Stimulated activated CD8-positive, alpha-beta memory T cell treated with anti-CD3 and anti-CD28 coated beads, Interleukin-12 subunit alpha, Interleukin-12 subunit beta, amount 100 ng/mL, for 24 hours (primary cell): ENCODE data around the gene ZNF618.
"Not testable (repeated sequence)": the region's sequence is repeated elsewhere in the genome, so short reads cannot be mapped to it uniquely, and the experiment has no call there.

ENCODE experiments used
- DNase-seq: peaks from one replicate; pipeline ENCODE4 v3.0.0-alpha.2; 2020; ENCODE audit errors: extremely low read depth

ZNF618 gene

DNA sequence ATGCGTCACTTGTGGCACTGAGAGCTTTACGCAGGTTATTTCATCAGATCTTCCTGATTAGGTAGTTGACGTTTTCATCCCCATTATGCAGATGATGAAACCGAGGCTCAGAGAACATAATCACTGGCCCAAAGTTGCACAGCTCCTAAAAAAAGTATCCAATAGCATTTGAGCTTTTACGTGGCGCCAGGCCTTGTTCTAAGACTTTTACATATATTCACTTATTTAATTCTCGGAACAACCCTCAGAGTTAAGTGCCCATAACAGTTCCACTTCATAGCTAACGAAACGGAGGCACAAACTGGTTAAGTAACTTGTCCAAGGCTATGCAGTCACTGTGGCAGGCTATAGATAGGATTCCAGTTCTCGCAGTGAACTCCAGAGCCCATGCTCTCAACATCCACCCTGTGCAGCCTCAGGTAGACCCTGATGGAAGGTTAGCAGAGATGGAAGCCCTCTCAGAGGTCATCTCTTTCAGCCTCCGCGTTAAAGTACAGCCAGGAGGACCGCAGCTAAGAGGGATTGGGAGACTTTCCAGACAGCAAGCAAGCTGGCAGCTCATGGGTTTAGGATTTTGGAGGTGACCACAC is 162.7 kb downstream of the ZNF618 start:
- no peak for DNase-seq

DNA sequence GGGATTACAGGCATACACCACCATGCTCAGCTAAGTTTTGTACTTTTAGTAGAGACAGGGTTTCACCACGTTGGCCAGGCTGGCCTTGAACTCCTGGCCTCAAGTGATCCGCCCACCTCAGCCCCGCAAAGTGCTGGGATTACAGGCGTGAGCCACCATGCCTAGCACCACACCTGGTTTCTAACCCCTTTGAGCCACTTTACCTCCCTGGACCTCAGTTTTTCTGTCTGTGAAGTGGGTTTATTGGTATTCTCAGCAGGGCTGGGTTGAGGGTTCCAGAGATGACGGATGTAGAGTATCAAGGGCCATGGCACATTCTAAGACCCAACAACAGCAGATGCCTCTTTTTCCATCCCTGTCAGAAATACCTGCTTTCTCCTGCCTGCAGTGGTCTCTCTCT is 163.4 kb downstream of the ZNF618 start:
- DNase-seq, result no peak

DNA sequence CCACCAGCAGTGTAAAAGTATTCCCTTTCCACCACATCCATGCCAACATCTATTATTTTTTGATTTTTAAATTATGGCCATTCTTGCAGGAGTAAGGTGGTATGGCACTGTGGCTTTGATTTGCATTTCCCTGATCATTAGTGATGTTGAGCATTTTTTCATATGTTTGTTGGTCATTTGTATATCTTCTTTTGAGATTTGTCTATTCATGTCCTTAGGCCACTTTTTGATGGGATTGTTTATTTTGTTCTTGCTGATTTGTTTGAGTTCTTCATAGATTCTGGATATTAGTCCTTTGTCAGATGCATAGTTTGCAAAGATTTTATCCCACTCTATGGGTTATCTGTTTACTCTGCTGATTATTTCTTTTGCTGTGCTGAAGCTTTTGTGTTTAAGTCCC is 167.6 kb downstream of the ZNF618 start:
- DNase-seq, result not testable (repeated sequence)

DNA sequence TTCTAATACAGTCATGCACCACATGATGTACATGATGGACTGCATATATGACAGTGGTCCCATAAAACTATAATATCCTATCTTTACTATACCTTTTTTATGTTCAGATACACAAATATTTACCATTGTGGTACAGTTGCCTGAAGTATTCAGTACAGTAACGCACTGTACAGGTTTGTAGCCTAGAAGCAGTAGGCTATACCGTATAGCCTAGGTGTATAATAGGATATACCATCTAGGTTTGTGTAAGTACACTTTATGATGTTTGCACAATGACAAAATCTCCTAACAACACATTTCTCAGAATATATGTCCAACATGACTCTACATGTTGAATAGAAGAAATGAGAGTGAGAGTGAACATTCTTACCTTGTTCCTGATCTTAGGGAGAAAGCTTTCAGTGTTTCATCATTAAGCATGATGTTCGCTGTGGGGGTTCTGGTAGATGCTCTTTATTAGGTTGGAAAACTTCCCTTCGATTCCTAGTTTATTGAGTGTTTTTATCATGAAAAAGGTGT is 170.2 kb downstream of the ZNF618 start:
- no peak for DNase-seq

DNA sequence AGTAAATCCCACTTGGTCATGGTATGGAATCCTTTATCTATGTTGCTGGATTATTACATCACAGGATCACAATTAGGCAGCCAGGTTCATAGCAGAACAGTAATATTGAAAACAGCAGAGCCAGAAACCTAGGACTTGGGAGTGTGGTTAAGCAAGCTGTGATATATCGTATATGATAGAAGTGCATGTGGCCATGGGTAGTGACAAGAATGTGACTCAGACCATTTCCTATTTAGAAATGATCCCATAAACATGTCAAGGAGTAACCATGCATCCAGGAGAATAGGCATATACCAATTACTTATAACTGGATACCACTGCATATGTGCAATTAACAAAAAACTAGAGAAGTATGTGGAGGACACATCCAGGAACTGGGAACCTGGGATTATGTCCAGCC is 170.8 kb downstream of the ZNF618 start:
- DNase-seq, result no peak

DNA sequence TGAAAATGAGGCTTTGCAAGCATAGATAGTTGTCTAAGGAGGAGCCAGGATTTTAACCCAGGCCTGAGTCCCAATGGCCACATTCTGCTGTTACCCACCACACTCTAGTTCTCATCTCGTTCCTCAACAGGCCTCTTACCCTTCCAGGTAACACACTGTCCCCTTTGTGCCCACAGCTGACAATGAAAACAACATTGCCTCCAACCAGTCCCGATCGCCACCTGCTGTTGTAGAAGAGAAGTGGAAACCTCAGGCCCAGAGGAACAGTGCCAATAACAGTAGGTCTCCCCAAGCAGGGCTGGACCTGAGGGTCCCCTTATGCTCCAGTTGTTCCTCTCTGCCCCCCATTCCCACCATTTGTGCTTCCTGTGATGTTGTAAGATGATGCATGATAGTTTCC is 171.6 kb downstream of the ZNF618 start:
- DNase-seq, result no peak

DNA sequence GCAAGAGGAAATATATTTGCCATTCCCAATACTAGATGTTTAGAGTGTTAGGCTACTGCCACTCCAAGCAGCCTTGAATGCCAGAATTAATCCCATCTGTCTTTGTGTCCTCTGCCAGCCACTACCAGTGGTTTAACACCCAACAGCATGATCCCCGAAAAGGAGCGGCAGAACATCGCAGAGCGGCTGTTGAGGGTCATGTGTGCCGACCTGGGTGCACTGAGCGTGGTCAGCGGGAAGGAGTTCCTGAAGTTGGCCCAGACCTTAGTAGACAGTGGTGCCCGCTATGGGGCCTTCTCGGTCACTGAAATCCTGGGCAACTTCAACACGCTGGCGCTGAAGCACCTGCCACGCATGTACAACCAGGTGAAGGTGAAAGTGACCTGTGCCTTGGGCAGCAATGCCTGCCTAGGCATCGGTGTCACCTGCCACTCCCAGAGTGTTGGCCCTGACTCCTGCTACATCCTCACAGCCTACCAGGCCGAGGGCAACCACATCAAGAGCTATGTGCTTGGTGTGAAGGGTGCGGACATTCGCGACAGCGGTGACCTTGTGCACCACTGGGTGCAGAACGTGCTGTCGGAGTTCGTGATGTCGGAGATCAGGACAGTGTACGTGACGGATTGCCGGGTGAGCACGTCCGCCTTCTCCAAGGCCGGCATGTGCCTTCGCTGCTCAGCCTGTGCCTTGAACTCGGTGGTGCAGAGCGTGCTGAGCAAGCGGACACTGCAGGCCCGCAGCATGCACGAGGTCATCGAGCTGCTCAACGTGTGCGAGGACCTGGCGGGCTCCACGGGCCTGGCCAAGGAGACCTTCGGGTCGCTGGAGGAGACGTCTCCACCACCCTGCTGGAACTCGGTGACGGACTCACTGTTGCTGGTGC is 172.7 kb downstream of the ZNF618 start:
- DNase-seq, result no peak

DNA sequence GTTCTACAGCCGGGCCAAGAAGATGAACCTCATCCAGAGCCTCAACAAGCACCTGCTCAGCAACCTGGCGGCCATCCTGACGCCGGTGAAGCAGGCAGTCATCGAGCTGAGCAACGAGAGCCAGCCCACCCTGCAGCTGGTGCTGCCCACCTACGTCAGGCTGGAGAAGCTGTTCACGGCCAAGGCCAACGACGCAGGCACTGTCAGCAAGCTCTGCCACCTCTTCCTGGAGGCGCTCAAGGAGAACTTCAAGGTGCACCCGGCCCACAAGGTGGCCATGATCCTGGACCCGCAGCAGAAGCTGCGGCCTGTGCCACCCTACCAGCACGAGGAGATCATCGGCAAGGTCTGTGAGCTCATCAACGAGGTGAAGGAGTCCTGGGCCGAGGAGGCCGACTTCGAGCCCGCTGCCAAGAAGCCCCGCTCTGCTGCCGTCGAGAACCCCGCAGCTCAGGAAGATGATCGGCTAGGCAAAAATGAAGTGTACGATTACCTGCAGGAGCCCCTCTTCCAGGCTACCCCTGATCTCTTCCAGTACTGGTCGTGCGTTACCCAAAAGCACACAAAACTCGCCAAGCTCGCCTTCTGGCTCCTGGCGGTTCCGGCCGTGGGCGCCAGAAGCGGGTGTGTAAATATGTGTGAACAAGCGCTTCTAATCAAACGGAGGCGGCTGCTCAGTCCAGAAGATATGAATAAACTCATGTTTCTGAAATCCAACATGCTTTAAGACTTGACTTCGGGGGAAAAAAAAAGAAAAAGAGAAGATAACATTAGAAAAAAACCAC is 173.5 kb downstream of the ZNF618 start:
- DNase-seq, result no peak

DNA sequence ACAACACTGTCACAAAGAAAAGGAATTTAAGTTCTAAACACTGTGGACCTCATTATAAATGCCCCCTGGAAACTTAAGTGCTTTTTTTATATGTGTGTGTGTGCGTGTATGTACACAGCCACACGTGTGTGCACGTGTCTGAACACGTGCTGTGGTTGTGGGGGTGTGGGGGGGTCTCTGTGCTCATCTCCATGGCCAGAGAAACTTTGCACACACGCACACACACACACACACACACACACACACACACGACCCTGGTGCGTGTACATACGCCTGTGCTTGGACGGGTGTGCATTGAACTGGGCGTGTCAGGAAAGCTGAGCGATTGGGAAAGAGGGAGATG is 174.1 kb downstream of the ZNF618 start:
- DNase-seq, result no peak

DNA sequence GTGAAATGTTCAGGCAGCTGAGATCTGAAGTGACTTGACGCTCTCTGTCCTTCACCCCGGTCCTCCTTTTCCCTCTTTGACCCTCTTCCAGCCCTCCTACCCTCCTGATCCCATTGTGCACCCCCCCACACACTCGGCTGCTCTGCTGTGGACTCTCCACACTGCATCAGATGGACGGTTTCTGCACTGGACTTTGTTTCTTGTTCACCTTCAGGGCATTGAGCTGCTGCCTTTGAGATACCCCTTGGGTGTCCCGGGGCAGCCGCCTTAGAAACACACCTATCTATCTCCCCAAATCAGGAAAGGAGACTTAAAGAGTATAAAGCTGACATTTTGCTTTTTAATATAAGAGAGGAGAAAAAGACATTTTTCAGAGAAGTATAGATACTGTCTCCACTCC is 174.5 kb downstream of the ZNF618 start:
- no peak for DNase-seq

DNA sequence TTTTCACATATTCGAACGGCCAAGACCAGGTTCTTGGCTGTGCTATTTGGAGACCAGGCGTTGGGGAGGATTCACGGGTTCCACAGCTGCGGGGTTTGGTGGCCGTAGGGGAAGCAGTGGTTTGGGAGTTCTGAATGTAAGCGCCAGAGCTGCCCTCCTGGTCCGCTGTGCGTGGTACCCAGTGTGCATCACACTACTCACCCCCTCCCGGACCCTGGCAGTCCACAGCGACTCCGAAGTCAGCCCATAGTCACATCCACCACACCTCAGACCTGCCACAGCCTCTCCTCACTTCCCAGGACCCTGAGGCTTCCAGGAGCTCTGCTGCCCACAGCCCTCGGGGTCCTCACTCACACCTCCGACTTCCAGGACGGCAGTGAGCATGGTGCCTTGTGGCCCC is 175.2 kb downstream of the ZNF618 start:
- no peak for DNase-seq

DNA sequence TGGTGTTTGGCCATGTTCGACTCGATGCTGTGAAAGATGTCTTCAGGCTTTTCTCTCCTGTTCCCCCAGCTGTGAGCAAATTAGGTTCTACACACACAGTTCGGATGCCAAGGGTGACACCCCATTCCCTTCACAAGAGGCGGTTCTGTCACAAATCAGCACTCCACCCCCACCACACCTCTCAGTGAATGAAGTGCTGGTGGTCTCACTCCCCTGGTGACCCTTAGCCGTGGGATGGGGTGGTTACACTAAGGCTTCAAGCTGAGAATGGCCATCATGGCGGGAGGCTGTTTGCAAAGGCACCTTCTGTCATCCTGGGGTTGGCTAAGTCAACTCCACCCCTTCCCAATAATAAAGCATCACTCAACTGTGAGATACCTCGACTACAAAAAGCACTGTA is 175.6 kb downstream of the ZNF618 start:
- DNase-seq, result no peak

DNA sequence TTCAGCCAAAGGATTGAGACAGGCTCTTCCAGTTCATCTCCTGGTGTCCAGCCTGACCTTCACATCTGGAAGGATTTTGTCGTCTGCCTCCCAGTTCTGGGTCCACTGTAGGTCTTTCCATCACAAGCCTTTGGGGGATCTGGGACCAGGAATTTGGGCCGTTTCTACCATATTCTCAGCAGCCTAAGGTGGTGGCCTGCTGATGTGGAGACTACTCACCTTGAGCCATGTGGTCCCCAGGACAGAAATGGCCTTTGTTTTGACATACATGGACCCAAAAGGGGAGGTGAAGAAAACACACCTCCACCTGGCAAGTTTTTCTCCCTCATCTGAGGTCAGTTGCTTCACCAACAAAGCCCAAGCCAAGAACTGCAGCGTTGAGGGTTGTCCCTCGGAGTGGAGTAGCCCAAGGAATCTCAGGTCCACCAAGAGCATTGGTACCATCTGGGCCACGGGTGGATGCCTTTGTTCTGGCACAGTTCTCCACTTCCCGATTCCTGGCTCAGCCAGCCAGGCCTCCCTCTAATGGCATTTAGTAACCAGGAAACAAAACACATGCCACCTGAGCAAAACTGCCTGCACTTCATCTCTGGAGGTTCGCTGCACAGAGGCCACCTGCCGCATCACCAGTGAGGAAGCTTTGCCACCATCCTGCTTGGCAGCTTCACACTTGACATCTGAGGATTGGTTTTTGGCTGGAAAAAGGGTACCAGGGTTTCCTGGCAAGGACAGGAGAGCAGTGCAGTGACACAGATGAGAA is 177.3 kb downstream of the ZNF618 start:
- no peak for DNase-seq

DNA sequence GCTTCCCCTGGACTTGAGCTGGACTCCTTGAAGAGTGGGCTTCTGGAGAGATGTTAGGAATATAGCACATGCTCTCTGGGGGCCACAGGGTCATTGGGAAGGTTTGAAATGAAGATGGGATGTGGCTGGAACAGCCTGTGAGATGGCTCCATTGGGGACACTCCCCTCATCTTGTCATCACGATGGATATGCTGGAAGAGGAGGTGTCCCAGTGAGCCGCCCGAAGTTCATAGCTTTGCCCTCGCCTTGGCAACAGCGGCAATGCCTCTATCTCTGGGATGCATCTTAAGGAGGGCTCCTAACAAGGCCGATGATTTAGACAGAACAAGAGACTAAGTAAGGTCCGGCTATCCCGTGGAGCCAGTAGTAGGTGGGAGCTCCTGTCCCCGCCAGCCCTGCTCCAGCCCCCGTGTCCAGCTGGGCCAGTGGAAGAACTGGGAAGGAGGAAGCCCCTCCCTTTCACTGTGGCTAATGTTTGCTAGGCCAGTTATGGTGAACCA is 178.1 kb downstream of the ZNF618 start:
- DNase-seq, result no peak

DNA sequence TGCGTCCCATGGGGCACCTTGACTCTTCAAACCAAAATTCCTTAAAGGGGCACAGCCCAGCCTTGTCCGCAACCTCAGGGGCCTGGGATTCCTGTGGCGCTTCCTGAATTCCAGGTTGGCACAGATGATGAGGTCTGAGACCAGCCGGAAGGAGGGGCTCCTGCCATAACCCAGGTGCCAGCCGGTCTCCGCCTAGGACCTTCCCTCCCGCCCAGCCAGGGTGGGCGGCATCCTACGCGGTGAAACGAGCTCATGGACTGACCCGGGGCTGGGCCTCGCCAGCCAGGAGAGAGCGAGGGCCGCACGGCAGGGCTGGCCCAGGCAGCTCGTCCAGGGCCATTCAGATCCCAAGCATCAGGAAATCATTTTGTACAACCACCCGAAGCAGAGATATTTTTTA is 179.0 kb downstream of the ZNF618 start:
- DNase-seq, result no peak

DNA sequence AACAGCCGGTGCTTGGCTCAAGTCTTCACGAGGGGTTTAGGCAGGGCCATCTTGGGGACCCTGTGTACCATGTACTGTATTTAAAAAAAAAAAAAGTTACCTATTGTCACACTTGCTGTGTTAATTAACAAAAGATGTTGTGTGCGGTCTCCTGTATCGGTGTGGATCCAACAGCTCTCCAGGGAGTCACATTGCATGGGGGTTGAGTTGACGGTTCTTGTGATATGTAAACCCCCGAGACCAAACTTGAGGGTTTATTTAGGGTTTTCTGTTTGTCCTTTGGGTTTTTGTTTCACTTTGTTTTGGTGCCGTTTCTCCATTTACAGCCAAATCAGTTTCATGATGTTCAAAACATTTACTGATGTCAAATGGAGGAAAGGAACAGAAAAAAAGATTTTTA is 179.8 kb downstream of the ZNF618 start:
- DNase-seq, result no peak

DNA sequence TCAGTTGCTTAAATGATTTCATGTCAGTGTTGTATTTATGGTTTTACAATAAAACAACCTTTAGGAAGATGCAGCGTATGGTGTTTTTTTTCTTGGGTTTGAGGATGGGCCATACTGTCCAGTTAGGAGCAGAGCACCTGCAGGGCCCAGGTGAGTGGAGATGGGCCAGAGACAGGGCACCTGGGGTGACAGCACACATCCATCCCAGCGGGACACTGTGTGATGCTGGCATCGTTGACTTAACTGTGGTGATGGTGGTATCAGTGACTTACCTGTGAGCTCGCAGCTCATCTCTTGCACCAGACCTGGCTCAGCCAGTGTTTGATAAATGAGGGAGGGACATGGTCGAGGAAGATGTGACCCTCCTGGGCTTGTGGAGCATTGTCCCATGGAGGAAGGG is 180.4 kb downstream of the ZNF618 start:
- DNase-seq, result no peak

DNA sequence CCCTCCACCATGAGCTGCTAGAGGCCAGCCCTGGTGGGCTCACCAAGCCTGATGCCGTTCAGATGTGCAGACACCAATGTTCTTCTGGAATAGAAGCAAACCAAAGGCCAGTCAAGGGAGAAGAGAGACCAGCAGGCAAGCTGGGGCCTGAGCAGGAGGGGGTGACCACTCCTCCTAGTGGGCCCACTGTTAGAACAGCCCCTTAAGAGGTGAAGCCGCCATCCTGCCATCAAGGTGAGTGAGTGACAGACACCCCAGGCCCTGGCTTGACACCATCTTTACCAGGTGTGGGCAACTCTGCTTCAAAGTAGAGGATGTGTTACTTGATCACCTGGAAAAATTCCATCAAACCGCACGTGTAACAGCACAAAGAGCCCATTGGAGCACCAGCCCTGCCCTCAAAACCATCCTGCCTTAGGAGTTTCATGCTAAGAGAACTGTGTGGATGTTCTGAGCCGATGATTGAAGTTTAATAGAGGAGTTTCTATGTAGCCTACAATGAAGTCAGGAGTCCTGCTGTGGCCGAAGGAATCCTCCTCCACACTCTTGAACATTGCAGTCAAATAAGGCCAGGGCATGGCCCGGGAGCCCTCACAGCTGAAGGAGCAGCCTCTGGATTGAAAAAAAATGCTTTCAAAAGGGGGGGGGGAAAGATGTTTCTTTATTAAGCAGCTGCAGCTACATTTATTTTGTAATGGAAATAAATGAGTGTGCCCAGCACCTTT is 181.2 kb downstream of the ZNF618 start:
- no peak for DNase-seq

DNA sequence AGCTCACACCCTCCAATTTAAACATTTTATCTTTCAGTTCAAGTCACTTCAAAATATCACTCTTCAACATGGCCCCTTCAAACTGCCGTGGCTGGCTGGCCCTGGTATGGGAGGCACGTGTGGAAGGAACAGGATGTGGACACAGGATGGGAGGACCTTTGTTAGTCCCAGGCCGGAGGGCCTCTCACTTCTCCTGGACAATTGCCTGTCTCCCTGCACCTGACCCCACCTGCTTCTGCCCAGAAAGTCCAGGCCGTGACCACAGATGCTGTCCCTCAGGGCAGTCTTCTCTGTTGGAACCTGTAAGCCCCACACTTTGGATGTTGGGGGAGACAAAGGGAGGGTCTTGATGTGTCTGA is 182.6 kb downstream of the ZNF618 start:
- DNase-seq, result no peak

DNA sequence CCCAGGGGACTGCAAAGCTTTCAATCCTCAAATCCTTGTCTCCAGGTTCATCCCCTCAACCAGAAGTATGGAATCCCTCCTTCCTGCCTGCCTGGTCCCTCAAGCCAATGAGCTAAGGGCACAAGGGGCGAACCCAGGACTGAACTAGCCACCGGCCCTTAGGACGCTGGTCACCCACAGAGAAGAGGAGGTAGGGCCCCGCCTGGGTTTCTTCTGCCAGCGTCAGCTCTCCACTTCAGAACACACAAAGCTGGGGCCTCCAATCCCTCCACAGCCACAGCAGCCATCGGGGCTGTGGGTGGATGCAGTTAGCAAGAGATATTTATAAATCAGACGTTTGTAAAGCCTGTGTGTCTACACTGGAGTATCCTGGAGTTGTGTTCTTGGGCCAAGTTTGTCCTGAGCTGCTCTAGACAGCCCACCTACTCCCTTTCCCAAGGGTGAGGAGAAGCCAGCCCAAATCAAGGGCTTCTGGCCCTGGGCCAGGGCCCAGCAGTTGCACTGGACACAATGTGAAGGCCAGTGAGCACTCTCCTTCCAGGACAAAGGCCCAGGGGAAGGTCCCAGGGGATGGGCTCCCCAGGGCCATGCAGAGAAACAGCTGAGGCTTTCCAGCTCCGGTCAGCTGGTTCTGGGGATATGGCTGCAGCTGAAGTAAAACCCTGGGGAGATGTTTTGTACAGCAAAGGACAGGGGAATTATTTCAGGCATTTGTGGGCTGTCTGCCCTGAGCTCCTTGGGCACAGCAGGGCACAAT is 183.1 kb downstream of the ZNF618 start:
- DNase-seq, result no peak
